ENCODE measurements around the gene ACSL1. TPM values are rescaled to one million over a fixed set of nuclear protein-coding genes. Genes with fewer than 3 reads are reported as not detected.

The ACSL1 gene
- total and polyA plus RNA-seq, 8 donors = 42.8 to 1,170 (median 51.3) TPM

GRCh38 chr4:184765473-184766340, 60.1 kb downstream of the ACSL1 start:
- peaks cover 0 to 5% (median 0%) of the 10 kb centered on the region in 4 donors for H3K4me1 ChIP-seq
- TF ChIP-seq POLR2A (IDR thresholded peaks at IDR 0.05) (no peak), POLR2AphosphoS5 (IDR thresholded peaks at IDR 0.05) (no peak), EP300 (IDR thresholded peaks at IDR 0.05) (no peak)
- TF ChIP-seq, protein P1, sequence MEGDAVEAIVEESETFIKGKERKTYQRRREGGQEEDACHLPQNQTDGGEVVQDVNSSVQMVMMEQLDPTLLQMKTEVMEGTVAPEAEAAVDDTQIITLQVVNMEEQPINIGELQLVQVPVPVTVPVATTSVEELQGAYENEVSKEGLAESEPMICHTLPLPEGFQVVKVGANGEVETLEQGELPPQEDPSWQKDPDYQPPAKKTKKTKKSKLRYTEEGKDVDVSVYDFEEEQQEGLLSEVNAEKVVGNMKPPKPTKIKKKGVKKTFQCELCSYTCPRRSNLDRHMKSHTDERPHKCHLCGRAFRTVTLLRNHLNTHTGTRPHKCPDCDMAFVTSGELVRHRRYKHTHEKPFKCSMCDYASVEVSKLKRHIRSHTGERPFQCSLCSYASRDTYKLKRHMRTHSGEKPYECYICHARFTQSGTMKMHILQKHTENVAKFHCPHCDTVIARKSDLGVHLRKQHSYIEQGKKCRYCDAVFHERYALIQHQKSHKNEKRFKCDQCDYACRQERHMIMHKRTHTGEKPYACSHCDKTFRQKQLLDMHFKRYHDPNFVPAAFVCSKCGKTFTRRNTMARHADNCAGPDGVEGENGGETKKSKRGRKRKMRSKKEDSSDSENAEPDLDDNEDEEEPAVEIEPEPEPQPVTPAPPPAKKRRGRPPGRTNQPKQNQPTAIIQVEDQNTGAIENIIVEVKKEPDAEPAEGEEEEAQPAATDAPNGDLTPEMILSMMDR (IDR thresholded peaks at IDR 0.05) = no peak
- intact Hi-C loops (cut with DNase I; ENCODE audit: low total_unique reads) = no loop called here
- H3K9me3 ChIP-seq = no peaks in the 10 kb centered on the region
- H3K27ac ChIP-seq = no peak overlapping the region
- DNase-seq = no peak
- peaks cover 33 to 100% (median 99%) of the 10 kb centered on the region in 4 donors for H3K36me3 ChIP-seq
- no peaks in the 10 kb centered on the region for H3K27me3 ChIP-seq
- WGBS, 5 donors = 86 to 91% (median 89%) methylated on average over 10 to 21 of the region's 21 CpGs
- no peak overlapping the region for H3K4me3 ChIP-seq

DNA sequence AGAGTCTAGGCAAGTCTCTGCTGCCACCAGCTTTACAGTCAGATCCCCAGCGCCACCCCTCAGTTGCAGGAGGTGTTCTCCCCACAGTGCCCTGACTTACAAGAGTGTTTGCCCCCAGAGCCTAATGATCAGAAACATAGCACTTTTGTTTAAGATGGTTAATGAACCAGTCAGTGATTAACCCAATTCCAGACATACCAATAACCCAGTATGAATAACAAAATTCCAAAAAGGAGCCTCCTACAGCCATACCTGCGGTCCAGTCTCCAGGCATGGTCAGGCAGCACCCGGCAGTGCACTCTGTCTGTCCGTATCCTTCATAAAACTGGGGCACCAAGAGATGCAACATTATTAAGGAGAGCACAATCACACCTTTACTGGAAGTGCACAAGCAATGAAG, 61.2 kb downstream of the ACSL1 start:
- no peak for TF ChIP-seq POLR2A (IDR thresholded peaks at IDR 0.05)
- Histone ChIP-seq H3K4me1 (peaks cover 0 to 5% (median 0%) of the 10 kb centered on the region in 4 donors), H3K4me3 (no peak overlapping the region), H3K27ac (no peak overlapping the region), H3K27me3 (no peaks in the 10 kb centered on the region), H3K9me3 (no peaks in the 10 kb centered on the region), H3K36me3 (peaks cover 33 to 100% (median 99%) of the 10 kb centered on the region in 4 donors)
- 97 to 99% (median 97%) methylated on average over 4 of the region's 4 CpGs for WGBS, 5 donors
- intact Hi-C loops (cut with DNase I; ENCODE audit: low total_unique reads) = no loop called here
- DNase-seq = no peak

- 78 to 89% (median 89%) methylated on average over 14 of the region's 14 CpGs for WGBS, 5 donors
- Histone ChIP-seq H3K4me3 (no peak overlapping the region), H3K36me3 (peaks cover 33 to 90% (median 87%) of the 10 kb centered on the region in 4 donors), H3K27ac (peak overlapping the region in 1 of 5 donors; percentile 29), H3K4me1 (peaks cover 0 to 5% (median 0%) of the 10 kb centered on the region in 4 donors), H3K9me3 (no peaks in the 10 kb centered on the region), H3K27me3 (no peaks in the 10 kb centered on the region)
- DNase-seq = peak in 1 of 2 donors; percentile 73
- TF ChIP-seq, protein P1 (IDR thresholded peaks at IDR 0.05) = no peak
- no peak for TF ChIP-seq POLR2A (IDR thresholded peaks at IDR 0.05)
- TF ChIP-seq EP300 (IDR thresholded peaks at IDR 0.05) = no peak
- intact Hi-C loops (cut with DNase I; ENCODE audit: low total_unique reads) = no loop called here
Measured at GRCh38 chr4:184763150-184763780, 62.5 kb downstream of the ACSL1 start.

DNA sequence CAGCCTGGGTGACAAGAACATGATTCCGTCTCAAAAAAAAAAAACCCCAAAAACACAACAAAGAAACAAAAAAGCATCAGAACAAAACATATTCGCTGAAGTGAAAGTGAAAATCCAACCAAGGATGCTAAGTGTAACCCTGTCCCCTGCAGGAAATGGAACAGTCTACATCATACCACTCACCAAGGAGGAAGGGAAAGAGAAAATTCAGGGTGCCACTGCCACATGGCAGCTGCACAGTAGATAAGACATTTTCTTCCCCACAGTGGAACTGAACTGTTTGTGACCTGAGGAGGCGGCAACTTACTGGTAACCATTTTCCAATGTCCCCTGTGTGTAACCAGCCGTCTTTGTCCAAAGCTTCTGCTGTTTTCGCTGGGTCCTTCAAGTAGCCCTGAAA, 63.7 kb downstream of the ACSL1 start:
- H3K36me3 ChIP-seq = peaks cover 29 to 89% (median 85%) of the 10 kb centered on the region in 4 donors
- no peak overlapping the region for H3K4me3 ChIP-seq
- H3K27ac ChIP-seq = peak overlapping the region in 1 of 5 donors; percentile 14
- intact Hi-C loops (cut with DNase I; ENCODE audit: low total_unique reads) = no loop called here
- H3K27me3 ChIP-seq = no peaks in the 10 kb centered on the region
- TF ChIP-seq, protein P1 (IDR thresholded peaks at IDR 0.05) = no peak
- TF ChIP-seq POLR2AphosphoS5 (IDR thresholded peaks at IDR 0.05) (peak in 1 of 3 donors; percentile 13), POLR2A (IDR thresholded peaks at IDR 0.05) (no peak)
- peaks cover 0 to 5% (median 0%) of the 10 kb centered on the region in 4 donors for H3K4me1 ChIP-seq
- WGBS, 5 donors = 83 to 92% (median 88%) methylated on average over 5 of the region's 5 CpGs
- H3K9me3 ChIP-seq = no peaks in the 10 kb centered on the region
- peak in 1 of 2 donors; percentile 60 for DNase-seq

Data from stomach (tissue), 9 donors.